Panc1 (cell line): ENCODE measurements around the gene WIPF1. TPM values are rescaled to one million over a fixed set of nuclear protein-coding genes. Genes with fewer than 3 reads are reported as not detected.

Experiments
- ATAC-seq: fragments of 200-7000 bp; cut with Tn5 transposase; 2 replicates; pipeline ENCODE4 v1.9.1; 2020; ENCODE audit warnings: mild to moderate bottlenecking, moderate library complexity
- BruUV-seq: library from RNA; stranded (reverse); fragments of 400-500 nt; replicated peaks from 2 replicates; lab custom pipeline; 2021; lab: Mats Ljungman, UMichigan
- CTCF ChIA-PET: fragments of 300-600 bp; sonication (Branson Sonifier 250); formaldehyde crosslinking; loops from one replicate; lab custom pipeline; 2022; ENCODE audit warnings: antibody characterized with exemption; lab: Charles Lee
- POLR2A ChIA-PET: fragments of 300-600 bp; sonication (Branson Sonifier 250); formaldehyde crosslinking; loops from one replicate; lab custom pipeline; 2022; ENCODE audit warnings: antibody characterized with exemption; lab: Charles Lee
- DNase-seq: peaks from one replicate; pipeline ENCODE4 v3.0.0-alpha.2; 2010; ENCODE audit warnings: low read depth, low spot score
- H3K27ac ChIP-seq: 2 replicates; pipeline ENCODE4 v1.5.1; 2011; ENCODE audit warnings: mild to moderate bottlenecking, low read length, inconsistent platforms
- H3K27me3 ChIP-seq: fragments of 200-500 bp; sonication (Bioruptor generic); 2 replicates; pipeline ENCODE4 v1.6.0; 2014; ENCODE audit warnings: low read length, inconsistent platforms; ENCODE audit not compliant: control insufficient read depth, insufficient read depth
- H3K36me3 ChIP-seq: fragments of 200-500 bp; sonication (Bioruptor generic); 2 replicates; pipeline ENCODE4 v1.5.1; 2014; ENCODE audit warnings: inconsistent platforms, mild to moderate bottlenecking, low read length, moderate library complexity; ENCODE audit not compliant: control insufficient read depth, insufficient read depth
- H3K4me1 ChIP-seq: 2 replicates; pipeline ENCODE4 v1.5.1; 2011; ENCODE audit warnings: inconsistent platforms, mild to moderate bottlenecking, low read length, moderate library complexity; ENCODE audit not compliant: control insufficient read depth, insufficient read depth
- H3K4me3 ChIP-seq, 2 experiments: 2 replicates each; pipeline ENCODE4 v1.5.1; 2011 to 2012; ENCODE audit warnings: low read depth in 2 of 2, low read length in 2 of 2, mild to moderate bottlenecking in 2 of 2, inconsistent platforms in 1 of 2, moderate library complexity in 1 of 2
- H3K9me3 ChIP-seq: fragments of 200-500 bp; sonication (Bioruptor generic); 2 replicates; pipeline ENCODE4 v1.5.1; 2014; ENCODE audit warnings: low read depth, mild to moderate bottlenecking, inconsistent platforms, low read length, moderate library complexity; ENCODE audit not compliant: control insufficient read depth, insufficient read depth
- POLR2AphosphoS5 ChIP-seq: IDR thresholded peaks from 2 replicates; pipeline ENCODE4 v1.6.1; 2012; ENCODE audit warnings: mild to moderate bottlenecking, low read depth, low read length, moderate library complexity
- SIN3A ChIP-seq: IDR thresholded peaks from 2 replicates; pipeline ENCODE4 v1.6.1; 2012; ENCODE audit warnings: low read depth, mild to moderate bottlenecking, low read length, moderate library complexity, borderline replicate concordance; ENCODE audit not compliant: insufficient read depth
- TCF7L2 ChIP-seq: IDR thresholded peaks from 2 replicates; pipeline ENCODE4 v1.6.1; 2011; ENCODE audit warnings: mild to moderate bottlenecking, low read depth, low read length, inconsistent platforms
- in situ Hi-C: cut with HindIII; loops from 2 replicates; pipeline ENCODE4 v1.10.0; 2016; ENCODE audit warnings: low sequenced_read_pairs, low pct_unique_long_range_greater_than_20kb
- intact Hi-C: fragments of 100-400 bp; cut with micrococcal nuclease; formaldehyde crosslinking; loops from one replicate; pipeline ENCODE4 v1.10.0; 2022; ENCODE audit not compliant: unreplicated experiment
- total RNA-seq: library from RNA; stranded (reverse); gene quantifications from one replicate; pipeline ENCODE4 v1.2.1, GENCODE V29; 2021; ENCODE audit not compliant: unreplicated experiment
- TF ChIP-seq, protein P1 (sequence below), 2 experiments: IDR thresholded peaks; 2 replicates each; pipeline ENCODE4 v1.6.1; 2011 to 2012; ENCODE audit warnings: low read depth in 2 of 2, control low read depth in 1 of 2, low read length in 1 of 2, mild to moderate bottlenecking in 1 of 2, moderate library complexity in 1 of 2; ENCODE audit not compliant: insufficient read depth in 1 of 2
- TF ChIP-seq, protein P2 (sequence below): fragments of 450-650 bp; IDR thresholded peaks from 2 replicates; pipeline ENCODE4 v1.5.1; 2017; ENCODE audit warnings: mild to moderate bottlenecking

WIPF1 gene
- total RNA-seq, 1 experiment from 2014 or later: 8.3 TPM

DNA sequence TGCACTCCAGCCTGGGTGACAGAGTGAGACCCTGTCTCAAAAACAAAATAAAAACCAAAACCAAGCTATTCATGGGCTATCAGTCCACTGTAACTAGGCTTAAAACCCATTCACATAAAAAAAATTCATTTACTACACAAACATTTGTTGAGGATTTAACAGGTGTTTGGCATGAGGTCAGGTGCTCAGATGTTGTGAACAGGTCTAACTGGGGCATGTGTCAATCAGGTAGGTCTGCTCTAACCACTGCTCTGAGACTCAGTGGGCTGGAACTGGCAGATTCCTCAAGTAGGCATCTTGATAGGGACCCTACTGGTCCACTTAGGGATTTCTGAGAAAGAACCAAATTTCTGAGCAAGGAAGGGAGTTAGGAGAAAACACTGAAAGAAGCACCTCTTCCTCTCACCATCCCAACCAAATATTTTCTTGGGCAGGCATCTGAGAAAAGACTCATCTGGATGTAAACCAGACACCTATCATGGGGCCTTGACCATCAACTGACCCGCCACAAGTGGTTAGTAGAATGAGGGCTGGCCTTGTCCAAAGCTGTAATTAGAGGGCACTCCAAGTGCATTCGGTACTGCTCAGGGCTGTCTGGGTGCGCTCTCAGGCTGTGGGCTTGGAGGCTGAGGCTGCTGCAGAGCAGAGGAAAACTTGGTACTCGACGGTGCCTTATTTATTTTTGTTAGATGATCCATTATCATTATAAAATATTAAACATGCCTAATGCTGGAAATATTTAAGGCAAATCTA, 33.9 kb downstream of the WIPF1 start:
- ATAC-seq: no peak
- no peak overlapping the region for H3K4me3 ChIP-seq
- H3K27me3 ChIP-seq: no peaks in the 10 kb centered on the region
- no peak overlapping the region for H3K27ac ChIP-seq
- no TSS peak for BruUV-seq
- DNase-seq: no peak
- intact Hi-C loops (no loop called here), in situ Hi-C loops (no loop called here)
- H3K4me1 ChIP-seq: no peaks in the 10 kb centered on the region
- ChIA-PET CTCF (no interaction called here), POLR2A (no interaction called here)
- no peaks in the 10 kb centered on the region for H3K36me3 ChIP-seq
- no peak for TF ChIP-seq POLR2AphosphoS5
- no peak for TF ChIP-seq SIN3A
- no peak for TF ChIP-seq TCF7L2
- TF ChIP-seq, protein P1, sequence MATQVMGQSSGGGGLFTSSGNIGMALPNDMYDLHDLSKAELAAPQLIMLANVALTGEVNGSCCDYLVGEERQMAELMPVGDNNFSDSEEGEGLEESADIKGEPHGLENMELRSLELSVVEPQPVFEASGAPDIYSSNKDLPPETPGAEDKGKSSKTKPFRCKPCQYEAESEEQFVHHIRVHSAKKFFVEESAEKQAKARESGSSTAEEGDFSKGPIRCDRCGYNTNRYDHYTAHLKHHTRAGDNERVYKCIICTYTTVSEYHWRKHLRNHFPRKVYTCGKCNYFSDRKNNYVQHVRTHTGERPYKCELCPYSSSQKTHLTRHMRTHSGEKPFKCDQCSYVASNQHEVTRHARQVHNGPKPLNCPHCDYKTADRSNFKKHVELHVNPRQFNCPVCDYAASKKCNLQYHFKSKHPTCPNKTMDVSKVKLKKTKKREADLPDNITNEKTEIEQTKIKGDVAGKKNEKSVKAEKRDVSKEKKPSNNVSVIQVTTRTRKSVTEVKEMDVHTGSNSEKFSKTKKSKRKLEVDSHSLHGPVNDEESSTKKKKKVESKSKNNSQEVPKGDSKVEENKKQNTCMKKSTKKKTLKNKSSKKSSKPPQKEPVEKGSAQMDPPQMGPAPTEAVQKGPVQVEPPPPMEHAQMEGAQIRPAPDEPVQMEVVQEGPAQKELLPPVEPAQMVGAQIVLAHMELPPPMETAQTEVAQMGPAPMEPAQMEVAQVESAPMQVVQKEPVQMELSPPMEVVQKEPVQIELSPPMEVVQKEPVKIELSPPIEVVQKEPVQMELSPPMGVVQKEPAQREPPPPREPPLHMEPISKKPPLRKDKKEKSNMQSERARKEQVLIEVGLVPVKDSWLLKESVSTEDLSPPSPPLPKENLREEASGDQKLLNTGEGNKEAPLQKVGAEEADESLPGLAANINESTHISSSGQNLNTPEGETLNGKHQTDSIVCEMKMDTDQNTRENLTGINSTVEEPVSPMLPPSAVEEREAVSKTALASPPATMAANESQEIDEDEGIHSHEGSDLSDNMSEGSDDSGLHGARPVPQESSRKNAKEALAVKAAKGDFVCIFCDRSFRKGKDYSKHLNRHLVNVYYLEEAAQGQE (IDR thresholded peaks at IDR 0.05; ENCODE audit: insufficient read depth in 1 of 2, low read depth in 2 of 2, low read length in 1 of 2): no peak
- TF ChIP-seq, protein P2, sequence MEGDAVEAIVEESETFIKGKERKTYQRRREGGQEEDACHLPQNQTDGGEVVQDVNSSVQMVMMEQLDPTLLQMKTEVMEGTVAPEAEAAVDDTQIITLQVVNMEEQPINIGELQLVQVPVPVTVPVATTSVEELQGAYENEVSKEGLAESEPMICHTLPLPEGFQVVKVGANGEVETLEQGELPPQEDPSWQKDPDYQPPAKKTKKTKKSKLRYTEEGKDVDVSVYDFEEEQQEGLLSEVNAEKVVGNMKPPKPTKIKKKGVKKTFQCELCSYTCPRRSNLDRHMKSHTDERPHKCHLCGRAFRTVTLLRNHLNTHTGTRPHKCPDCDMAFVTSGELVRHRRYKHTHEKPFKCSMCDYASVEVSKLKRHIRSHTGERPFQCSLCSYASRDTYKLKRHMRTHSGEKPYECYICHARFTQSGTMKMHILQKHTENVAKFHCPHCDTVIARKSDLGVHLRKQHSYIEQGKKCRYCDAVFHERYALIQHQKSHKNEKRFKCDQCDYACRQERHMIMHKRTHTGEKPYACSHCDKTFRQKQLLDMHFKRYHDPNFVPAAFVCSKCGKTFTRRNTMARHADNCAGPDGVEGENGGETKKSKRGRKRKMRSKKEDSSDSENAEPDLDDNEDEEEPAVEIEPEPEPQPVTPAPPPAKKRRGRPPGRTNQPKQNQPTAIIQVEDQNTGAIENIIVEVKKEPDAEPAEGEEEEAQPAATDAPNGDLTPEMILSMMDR: no peak
- H3K9me3 ChIP-seq: no peaks in the 10 kb centered on the region

DNA sequence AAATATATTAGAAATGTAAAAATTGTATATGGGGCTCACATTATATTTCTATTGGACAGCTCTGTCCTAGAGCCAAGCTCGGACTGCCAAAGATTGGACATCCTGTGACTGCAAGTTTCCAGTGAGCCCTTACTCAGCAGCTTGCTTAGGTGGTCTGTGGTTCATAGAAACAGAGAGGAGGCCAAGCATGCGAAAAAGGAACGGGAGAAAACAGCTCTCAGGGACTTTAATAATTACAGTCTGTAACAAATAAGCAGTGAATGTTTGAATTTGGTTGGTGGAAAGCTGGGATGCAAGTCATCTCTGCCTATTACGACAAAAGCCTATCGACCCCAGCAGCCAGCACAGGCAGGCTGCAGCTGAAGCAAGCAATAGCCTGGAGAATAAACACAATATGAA, 35.6 kb downstream of the WIPF1 start:
- ATAC-seq (no peak), DNase-seq (no peak)
- no peaks in the 10 kb centered on the region for H3K27me3 ChIP-seq
- no peak overlapping the region for H3K4me3 ChIP-seq
- no peak for TF ChIP-seq POLR2AphosphoS5
- TF ChIP-seq TCF7L2: no peak
- TF ChIP-seq SIN3A: no peak
- TF ChIP-seq, protein P1 (IDR thresholded peaks at IDR 0.05; ENCODE audit: insufficient read depth in 1 of 2, low read depth in 2 of 2, low read length in 1 of 2): no peak
- TF ChIP-seq, protein P2: no peak
- H3K27ac ChIP-seq: no peak overlapping the region
- CTCF ChIA-PET: no interaction called here
- H3K4me1 ChIP-seq: no peaks in the 10 kb centered on the region
- in situ Hi-C loops: no loop called here
- no peaks in the 10 kb centered on the region for H3K9me3 ChIP-seq
- intact Hi-C loops: no loop called here
- no peaks in the 10 kb centered on the region for H3K36me3 ChIP-seq
- no TSS peak for BruUV-seq
- POLR2A ChIA-PET: no interaction called here
